Lower leg skin (tissue), 4 donors: ENCODE results near the gene TJAP1. TPM values are rescaled to one million over a fixed set of nuclear protein-coding genes. Genes with fewer than 3 reads are reported as not detected.

Source experiments
- DNase-seq, 2 donors: peaks; one replicate each; pipeline ENCODE4 v3.0.0-alpha.2; 2019; ENCODE audit warnings: low spot score in 2 of 2
- H3K4me3 ChIP-seq: fragments of 200-600 bp; sonication (generic); 2 replicates; pipeline ENCODE4 v1.5.1; 2017; ENCODE audit warnings: mild to moderate bottlenecking, low read depth; ENCODE audit not compliant: poor library complexity, severe bottlenecking
- POLR2A ChIP-seq, 2 donors: fragments of 450-650 bp; IDR thresholded peaks; one replicate each; pipeline ENCODE4 v1.6.1; 2016 to 2017; ENCODE audit warnings: antibody characterized with exemption in 2 of 2, mild to moderate bottlenecking in 1 of 2, moderate library complexity in 1 of 2
- WGBS, 2 donors: methylation state at CpG; one replicate each; pipeline ENCODE4 v1.1.5; 2018; 5-methylcytosine and 5-hydroxymethylcytosine counted together
- intact Hi-C: fragments of 100-400 bp; cut with DNase I; formaldehyde crosslinking; loops from one replicate; pipeline ENCODE4 v1.15.0; 2023; ENCODE audit warnings: low total_unique reads
- total RNA-seq, 4 donors: library from RNA; depleted of rRNA; stranded (reverse); fragments of >200 nt; gene quantifications; one replicate each; pipeline ENCODE4 v1.1.0, GENCODE V29; 2016
- TF ChIP-seq, protein P1 (sequence below), 3 donors: fragments of 450-650 bp; IDR thresholded peaks; one replicate each; pipeline ENCODE4 v1.5.1; 2016; ENCODE audit warnings: antibody characterized with exemption in 3 of 3, mild to moderate bottlenecking in 3 of 3, moderate library complexity in 2 of 3

TJAP1 gene
- total RNA-seq, 4 donors from 2014 or later = 15.9 to 30.4 (median 23.8) TPM

DNA sequence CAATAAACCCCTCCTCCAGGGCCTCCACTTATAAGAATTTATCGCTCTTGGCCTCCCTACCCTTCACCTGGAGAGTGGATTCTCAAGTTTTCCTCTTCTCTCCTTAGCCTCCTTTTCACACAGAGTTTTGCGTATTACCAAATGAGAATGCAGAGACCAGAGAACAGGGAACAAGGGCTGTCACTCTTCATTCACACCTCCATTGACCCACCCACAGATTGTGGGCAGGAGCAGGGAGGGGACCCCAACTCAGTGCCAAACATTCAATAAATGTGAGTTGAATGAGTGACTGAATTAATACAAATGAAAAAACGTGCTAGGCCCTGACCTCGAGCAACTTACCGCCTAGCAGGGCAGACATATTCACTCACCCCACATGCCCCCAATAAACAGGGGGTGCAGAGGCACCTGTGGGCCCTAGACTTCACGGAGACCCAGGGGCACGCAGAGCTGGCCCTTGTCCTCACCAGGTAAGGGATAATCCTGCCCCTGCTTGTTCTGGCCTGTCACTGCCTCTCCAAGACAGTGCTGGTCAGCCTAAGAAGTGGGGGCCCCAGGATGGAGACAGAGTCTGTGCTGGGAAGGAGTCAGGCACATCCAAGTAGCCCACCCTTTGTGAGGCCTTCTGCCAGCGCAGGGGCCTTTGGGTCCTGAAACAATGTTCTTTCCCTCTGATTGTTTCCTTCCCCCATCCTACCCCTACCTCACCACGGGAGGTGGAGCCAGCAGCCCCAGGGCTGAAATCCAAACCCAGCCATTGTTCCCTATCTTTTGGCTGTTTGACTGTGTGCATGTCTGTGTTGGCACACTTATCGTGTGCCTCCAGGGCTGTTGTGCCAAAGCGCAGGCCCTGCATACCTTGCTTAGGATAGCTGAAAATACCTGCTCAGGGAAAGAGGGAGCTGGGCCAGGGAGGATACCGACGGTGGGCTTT is 8.4 kb upstream of the TJAP1 start:
- WGBS, 2 donors = 52 to 55% methylated on average over 13 of the region's 13 CpGs
- intact Hi-C loops = no loop called here
- TF ChIP-seq POLR2A (IDR thresholded peaks at IDR 0.05) = no peak
- TF ChIP-seq, protein P1, sequence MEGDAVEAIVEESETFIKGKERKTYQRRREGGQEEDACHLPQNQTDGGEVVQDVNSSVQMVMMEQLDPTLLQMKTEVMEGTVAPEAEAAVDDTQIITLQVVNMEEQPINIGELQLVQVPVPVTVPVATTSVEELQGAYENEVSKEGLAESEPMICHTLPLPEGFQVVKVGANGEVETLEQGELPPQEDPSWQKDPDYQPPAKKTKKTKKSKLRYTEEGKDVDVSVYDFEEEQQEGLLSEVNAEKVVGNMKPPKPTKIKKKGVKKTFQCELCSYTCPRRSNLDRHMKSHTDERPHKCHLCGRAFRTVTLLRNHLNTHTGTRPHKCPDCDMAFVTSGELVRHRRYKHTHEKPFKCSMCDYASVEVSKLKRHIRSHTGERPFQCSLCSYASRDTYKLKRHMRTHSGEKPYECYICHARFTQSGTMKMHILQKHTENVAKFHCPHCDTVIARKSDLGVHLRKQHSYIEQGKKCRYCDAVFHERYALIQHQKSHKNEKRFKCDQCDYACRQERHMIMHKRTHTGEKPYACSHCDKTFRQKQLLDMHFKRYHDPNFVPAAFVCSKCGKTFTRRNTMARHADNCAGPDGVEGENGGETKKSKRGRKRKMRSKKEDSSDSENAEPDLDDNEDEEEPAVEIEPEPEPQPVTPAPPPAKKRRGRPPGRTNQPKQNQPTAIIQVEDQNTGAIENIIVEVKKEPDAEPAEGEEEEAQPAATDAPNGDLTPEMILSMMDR (IDR thresholded peaks at IDR 0.05) = no peak
- no peak for DNase-seq
- H3K4me3 ChIP-seq = no peak overlapping the region

DNA sequence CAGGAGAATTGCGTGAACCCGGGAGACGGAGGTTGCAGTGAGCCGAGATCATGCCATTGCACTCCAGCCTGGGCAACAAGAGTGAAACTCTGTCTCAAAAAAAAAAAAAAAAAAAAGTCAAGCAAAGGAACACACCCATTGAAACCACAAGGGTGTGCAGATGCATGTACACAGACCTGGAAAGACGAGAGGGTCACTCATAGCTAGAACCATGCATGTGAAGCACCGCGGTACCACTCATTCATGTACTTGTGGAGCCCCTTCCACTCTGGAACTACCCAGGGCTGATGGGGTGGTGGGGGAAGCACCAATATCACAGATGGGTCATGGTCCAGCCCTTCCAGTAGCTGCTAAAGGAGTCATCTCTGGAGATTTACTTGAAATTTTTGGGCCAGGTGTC is 7.4 kb upstream of the TJAP1 start:
- no peak for TF ChIP-seq POLR2A (IDR thresholded peaks at IDR 0.05)
- TF ChIP-seq, protein P1 (IDR thresholded peaks at IDR 0.05) = no peak
- 85 to 86% methylated on average over 7 of the region's 7 CpGs for WGBS, 2 donors
- DNase-seq = no peak
- no peak overlapping the region for H3K4me3 ChIP-seq
- intact Hi-C loops = no loop called here

DNA sequence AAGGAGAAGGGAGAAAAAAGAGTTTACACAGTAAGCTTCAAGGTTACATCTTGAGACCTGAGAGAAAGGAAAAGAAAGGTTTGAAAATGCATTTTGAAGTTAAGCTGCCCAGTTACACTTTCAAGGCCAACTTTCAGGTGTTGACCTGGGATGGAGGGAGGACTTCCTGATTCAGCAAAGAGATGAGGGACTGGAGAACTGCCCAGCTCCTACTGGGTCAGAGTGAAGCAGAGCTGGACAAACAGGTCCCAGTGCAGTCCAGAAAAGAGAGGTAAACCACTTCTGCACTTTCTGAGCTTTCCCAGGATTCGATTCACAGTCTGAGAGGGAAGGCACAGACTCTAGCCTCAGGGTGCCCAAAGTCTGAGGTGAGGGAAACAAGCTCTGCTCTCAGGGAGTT is 6.0 kb upstream of the TJAP1 start:
- WGBS, 2 donors = 50 to 57% methylated on average over 1 of the region's 1 CpG
- TF ChIP-seq POLR2A (IDR thresholded peaks at IDR 0.05) = no peak
- TF ChIP-seq, protein P1 (IDR thresholded peaks at IDR 0.05) = no peak
- no peak for DNase-seq
- intact Hi-C loops = no loop called here
- no peak overlapping the region for H3K4me3 ChIP-seq

DNA sequence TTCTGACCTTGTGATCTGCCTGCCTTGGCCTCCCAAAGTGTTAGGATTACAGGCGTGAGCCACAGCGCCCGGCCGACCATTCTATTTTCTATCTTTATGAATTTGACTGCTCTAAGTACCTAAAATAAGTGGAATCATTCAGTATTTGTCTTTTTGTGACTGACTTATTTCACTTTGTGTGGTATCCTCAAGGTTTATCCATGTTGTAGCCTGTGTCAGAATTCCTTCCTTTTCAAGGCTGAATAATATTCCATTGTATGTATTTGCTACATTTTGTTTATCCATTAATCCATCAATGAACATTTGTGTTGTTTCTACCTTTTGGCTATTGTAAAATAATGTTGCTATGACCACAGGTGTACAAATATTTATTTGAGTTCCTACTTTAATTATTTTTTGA is 4.9 kb upstream of the TJAP1 start:
- intact Hi-C loops = no loop called here
- no peak overlapping the region for H3K4me3 ChIP-seq
- DNase-seq = no peak
- WGBS, 2 donors = 91 to 94% methylated on average over 4 of the region's 4 CpGs
- TF ChIP-seq, protein P1 (IDR thresholded peaks at IDR 0.05) = no peak

DNA sequence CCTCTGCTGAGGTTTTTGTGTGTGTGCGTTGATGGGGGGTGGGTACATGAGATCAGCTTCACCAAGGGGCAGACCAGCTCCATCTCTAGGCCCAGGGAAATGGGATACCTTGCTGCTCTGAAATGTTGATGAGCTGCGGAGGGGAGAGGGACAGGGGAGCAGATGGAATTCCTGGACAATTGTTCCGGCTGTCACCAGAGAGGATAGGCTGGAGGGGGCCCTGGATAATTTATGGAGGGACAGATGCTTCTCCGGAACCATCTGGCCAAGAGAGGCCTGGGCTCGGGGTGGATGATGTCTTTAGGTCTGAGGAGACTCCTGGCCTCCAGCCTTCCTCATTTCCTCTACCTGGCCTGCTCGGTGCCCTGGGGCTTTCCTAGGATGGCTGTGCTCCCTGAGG is 1.9 kb upstream of the TJAP1 start:
- intact Hi-C loops = no loop called here
- WGBS, 2 donors = 86 to 90% methylated on average over 6 of the region's 6 CpGs
- no peak overlapping the region for H3K4me3 ChIP-seq
- no peak for TF ChIP-seq POLR2A (IDR thresholded peaks at IDR 0.05)
- TF ChIP-seq, protein P1 (IDR thresholded peaks at IDR 0.05) = no peak
- DNase-seq = no peak
